Heart right ventricle (tissue), 16 donors: ENCODE data around the gene IL11. TPM values are rescaled to one million over a fixed set of nuclear protein-coding genes. Genes with fewer than 3 reads are reported as not detected.
"Not testable (repeated sequence)": the region's sequence is repeated elsewhere in the genome, so short reads cannot be mapped to it uniquely, and the experiment has no call there.

Experiments
- ATAC-seq, 8 donors: fragments of 200-7000 bp; cut with Tn5 transposase; one replicate each; pipeline ENCODE4 v1.9.1; 2020; ENCODE audit warnings: mild to moderate bottlenecking in 8 of 8, moderate library complexity in 8 of 8, moderate number of reproducible peaks in 1 of 8
- DNase-seq, 2 donors: peaks; one replicate each; pipeline ENCODE4 v3.0.0-alpha.2; 2020
- H3K27ac ChIP-seq, 10 donors: fragments of 200-600 bp; sonication (generic) in 2 of 10; one replicate each; pipeline versions ENCODE4 v1.5.0 to v1.8.0; 2020 to 2022; ENCODE audit warnings: mild to moderate bottlenecking in 3 of 10
- H3K27me3 ChIP-seq, 7 donors: fragments of 200-600 bp; one replicate each; pipeline ENCODE4 v1.8.0; 2021 to 2022; ENCODE audit warnings: mild to moderate bottlenecking in 2 of 7
- H3K36me3 ChIP-seq, 9 donors: fragments of 200-600 bp; sonication (generic) in 1 of 9; one replicate each; pipeline versions ENCODE4 v1.5.0 to v1.8.0; 2020 to 2022; ENCODE audit warnings: mild to moderate bottlenecking in 2 of 9
- H3K4me1 ChIP-seq, 9 donors: fragments of 200-600 bp; sonication (generic) in 1 of 9; one replicate each; pipeline versions ENCODE4 v1.5.0 to v1.8.0; 2020 to 2022; ENCODE audit warnings: mild to moderate bottlenecking in 4 of 9
- H3K4me3 ChIP-seq, 10 donors: fragments of 200-600 bp; sonication (generic) in 2 of 10; one replicate each; pipeline versions ENCODE4 v1.5.0 to v1.8.0; 2020 to 2022; ENCODE audit warnings: mild to moderate bottlenecking in 7 of 10, moderate library complexity in 2 of 10
- H3K9me3 ChIP-seq, 11 donors: fragments of 200-600 bp in 10 of 11; sonication (generic) in 2 of 11; one replicate each; pipeline versions ENCODE4 v1.5.0 to v1.8.0; 2013 to 2022; ENCODE audit warnings: mild to moderate bottlenecking in 2 of 11, control low read depth in 1 of 11, moderate library complexity in 1 of 11
- WGBS, 2 donors: extraction: QIAGEN DNeasy Blood & Tissue Kit; methylation state at CpG; one replicate each; pipeline ENCODE4 v1.1.7; 2013; ENCODE audit warnings: inconsistent platforms in 1 of 2; 5-methylcytosine and 5-hydroxymethylcytosine counted together
- intact Hi-C, 10 donors: fragments of 100-400 bp; cut with DNase I; formaldehyde crosslinking; loops; one replicate each; pipeline versions ENCODE4 v1.11.1 to v1.14.2; 2022
- polyA plus RNA-seq, 2 donors: library from polyadenylated mRNA; stranded (reverse); fragments of 200-250 nt; gene quantifications; one replicate each; pipeline ENCODE4 v1.2.3, GENCODE V29; 2013
- total RNA-seq, 10 donors: library from RNA; stranded (reverse); fragmentation: NEBNext Ultra II Directional in 3 of 10; extraction: Animal tissue kit (Norgen Biotek cat#: 25700) in 3 of 10; gene quantifications; one replicate each; pipeline versions ENCODE4 v1.2.1 to v1.2.4, GENCODE V29; 2021 to 2023
- TF ChIP-seq, protein P1 (sequence below), 9 donors: fragments of 200-600 bp; sonication (generic) in 2 of 9; IDR thresholded peaks; one replicate each; pipeline versions ENCODE4 v1.5.0 to v1.8.0; 2021 to 2022; ENCODE audit warnings: antibody characterized with exemption in 9 of 9, mild to moderate bottlenecking in 5 of 9, moderate library complexity in 1 of 9
- donor health status: Arrhythmogenic right ventricular cardiomyopathy.
- donor health status: ischemic (EF 13 %, LVEDD 7.1; RV severe dilation, severe dysfunction).
- donor health status: healthy with polysubstance abuse.
- donor health status: DM: no; HTN: yes; CAD: no.
- donor health status: DM: no; HTN: no; CAD: no.
- donor health status: ischemic (EF 25% LVEDD 6.9; RV normal size, moderate dysfunction).
- donor health status: ischemic (EF 25% LVEDD 5.7; RV mildly dilated, moderate dysfunction).
- donor health status: healthy.
- donor health status: DM: yes; HTN: yes; CAD: no.
- donor health status: Ischemic cardiomyopathy.
- donor health status: ischemic (EF 35%, LVEDD 5.7; RV mildly dilated, moderate dysfunction).
- donor health status: nonischemic (EF 11% LVEDD 7.7; RV severe dilation, severe dysfunction).
- donor health status: DM: yes; HTN: yes; CAD: no.
- donor health status: PGD.
- donor health status: ischemic (EF 29% LVEDD 5.4; RV normal size, mild dysfunction).
- donor health status: nonischemic (EF 23%, LVEDD 6.1; RV moderate dilation, normal function).

Gene IL11
- total and polyA plus RNA-seq, 12 donors: 0.30 to 0.37 TPM; not detected in 10

- Histone ChIP-seq H3K27ac (no peak overlapping the region), H3K36me3 (peaks cover 0 to 12% (median 4%) of the 10 kb centered on the region in 9 donors), H3K9me3 (peaks cover 0 to 5% (median 0%) of the 10 kb centered on the region in 11 donors), H3K27me3 (no peaks in the 10 kb centered on the region), H3K4me3 (no peak overlapping the region), H3K4me1 (peaks cover 4 to 27% (median 17%) of the 10 kb centered on the region in 9 donors)
- TF ChIP-seq, protein P1, sequence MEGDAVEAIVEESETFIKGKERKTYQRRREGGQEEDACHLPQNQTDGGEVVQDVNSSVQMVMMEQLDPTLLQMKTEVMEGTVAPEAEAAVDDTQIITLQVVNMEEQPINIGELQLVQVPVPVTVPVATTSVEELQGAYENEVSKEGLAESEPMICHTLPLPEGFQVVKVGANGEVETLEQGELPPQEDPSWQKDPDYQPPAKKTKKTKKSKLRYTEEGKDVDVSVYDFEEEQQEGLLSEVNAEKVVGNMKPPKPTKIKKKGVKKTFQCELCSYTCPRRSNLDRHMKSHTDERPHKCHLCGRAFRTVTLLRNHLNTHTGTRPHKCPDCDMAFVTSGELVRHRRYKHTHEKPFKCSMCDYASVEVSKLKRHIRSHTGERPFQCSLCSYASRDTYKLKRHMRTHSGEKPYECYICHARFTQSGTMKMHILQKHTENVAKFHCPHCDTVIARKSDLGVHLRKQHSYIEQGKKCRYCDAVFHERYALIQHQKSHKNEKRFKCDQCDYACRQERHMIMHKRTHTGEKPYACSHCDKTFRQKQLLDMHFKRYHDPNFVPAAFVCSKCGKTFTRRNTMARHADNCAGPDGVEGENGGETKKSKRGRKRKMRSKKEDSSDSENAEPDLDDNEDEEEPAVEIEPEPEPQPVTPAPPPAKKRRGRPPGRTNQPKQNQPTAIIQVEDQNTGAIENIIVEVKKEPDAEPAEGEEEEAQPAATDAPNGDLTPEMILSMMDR (IDR thresholded peaks at IDR 0.05): no peak
- ATAC-seq: no peak
- intact Hi-C loops: loop anchor here in 4 of 10 donors (10.0 kb wide), 2 partner anchors 105 to 115 kb away; no protein-coding TSS in a partner anchor
- WGBS, 2 donors: 80 to 83% methylated on average over 2 of the region's 2 CpGs
- DNase-seq: no peak
Measured at GRCh38 chr19:55410168-55410567, 39.9 kb upstream of the IL11 start.

- 91 to 98% methylated on average over 8 of the region's 8 CpGs for WGBS, 2 donors
- intact Hi-C loops: loop anchor here in 1 of 10 donors (5.0 kb wide), 1 partner anchor 152 kb away; the partner anchor contains the start of gene PPP6R1
- DNase-seq, H3K9me3 ChIP-seq, H3K27me3 ChIP-seq, ATAC-seq, H3K4me3 ChIP-seq: not testable (repeated sequence)
- H3K36me3 ChIP-seq: peaks cover 0 to 22% (median 4%) of the 10 kb centered on the region in 9 donors
- H3K27ac ChIP-seq: peak overlapping the region in 1 of 10 donors; percentile 96
- H3K4me1 ChIP-seq: peaks cover 4 to 27% (median 17%) of the 10 kb centered on the region in 9 donors
Measured at GRCh38 chr19:55409179-55409578, 38.9 kb upstream of the IL11 start.

- Histone ChIP-seq H3K9me3 (peaks cover 0 to 5% (median 0%) of the 10 kb centered on the region in 11 donors), H3K27ac (peak overlapping the region; percentile 48 to 99 (median 96)), H3K4me3 (peak overlapping the region; percentile 30 to 99 (median 92)), H3K36me3 (peaks cover 0 to 28% (median 9%) of the 10 kb centered on the region in 9 donors), H3K4me1 (peaks cover 4 to 27% (median 17%) of the 10 kb centered on the region in 9 donors), H3K27me3 (no peaks in the 10 kb centered on the region)
- 64 to 70% methylated on average over 9 of the region's 9 CpGs for WGBS, 2 donors
- DNase-seq (no peak), ATAC-seq (no peak)
- TF ChIP-seq, protein P1 (IDR thresholded peaks at IDR 0.05): no peak
- intact Hi-C loops: loop anchor here in 1 of 10 donors (1.0 to 5.0 kb wide), 2 partner anchors 23 to 151 kb away; partner anchors contain the start of genes PPP6R1 and RPL28
Measured at GRCh38 chr19:55408533-55408872, 38.2 kb upstream of the IL11 start.

DNA sequence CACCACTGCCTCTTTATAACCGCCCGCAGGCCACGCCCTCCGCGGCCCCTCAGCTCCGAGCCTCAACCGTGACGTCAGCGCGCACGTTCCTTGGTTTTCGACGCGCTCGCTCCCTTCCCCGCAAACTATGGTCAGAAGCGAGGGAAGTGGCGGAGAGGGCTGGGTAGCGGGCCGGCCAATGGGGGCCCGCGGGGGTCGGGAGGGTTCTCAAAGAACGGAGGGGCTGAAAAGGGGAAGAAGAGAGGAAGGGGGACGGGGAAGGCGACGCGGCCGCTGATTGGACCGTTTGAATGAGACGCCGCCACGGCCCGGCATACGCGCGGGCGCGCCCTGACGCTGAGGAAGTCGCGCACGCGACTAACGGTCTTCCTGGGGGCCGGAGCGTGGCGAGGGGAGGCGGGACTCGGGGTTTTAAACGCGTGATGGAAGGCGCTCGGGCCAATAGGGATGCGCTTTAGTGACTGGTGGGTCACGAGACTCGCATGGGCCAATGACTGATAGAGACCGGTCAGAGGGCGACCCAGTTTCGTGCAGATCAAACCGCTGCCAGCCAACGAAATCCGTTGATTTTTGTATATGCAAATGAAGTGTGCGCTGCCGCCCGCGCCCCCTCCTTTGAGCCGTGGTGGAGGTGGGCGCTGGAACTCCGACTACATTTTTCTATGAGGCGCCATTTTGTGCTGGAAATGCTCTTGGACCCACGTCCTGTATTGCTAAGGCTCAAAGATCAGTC lies 37.7 kb upstream of the IL11 start:
- H3K36me3 ChIP-seq: peaks cover 0 to 34% (median 14%) of the 10 kb centered on the region in 9 donors
- peak overlapping the region; percentile 88 to 99 (median 96) for H3K27ac ChIP-seq
- ATAC-seq: peak; percentile 96 to 99 (median 98)
- peaks cover 0 to 5% (median 0%) of the 10 kb centered on the region in 11 donors for H3K9me3 ChIP-seq
- 0 to 1% methylated on average over 72 of the region's 72 CpGs for WGBS, 2 donors
- TF ChIP-seq, protein P1 (IDR thresholded peaks at IDR 0.05): no peak
- intact Hi-C loops: loop anchor here in 1 of 10 donors (1.0 to 5.0 kb wide), 2 partner anchors 23 to 151 kb away; partner anchors contain the start of genes PPP6R1 and RPL28
- H3K4me1 ChIP-seq: peaks cover 4 to 27% (median 17%) of the 10 kb centered on the region in 9 donors
- peak; percentile 98 to 99 for DNase-seq
- H3K27me3 ChIP-seq: no peaks in the 10 kb centered on the region
- H3K4me3 ChIP-seq: peak overlapping the region; percentile 77 to 99 (median 92)

GRCh38 chr19:55407550-55407799 lies 37.2 kb upstream of the IL11 start, which contains the start of gene UBE2S:
UBE2S (minus strand) TSS chr19:55407788; CDS start chr19:55407589, 199 bp downstream.
- ATAC-seq, H3K9me3 ChIP-seq, H3K27me3 ChIP-seq, DNase-seq: not testable (repeated sequence)
- Histone ChIP-seq H3K27ac (peak within 1 kb of the TSS; percentile 88 to 99 (median 96)), H3K4me3 (peak within 1 kb of the TSS; percentile 77 to 99 (median 92)), H3K36me3 (peaks cover 0 to 39% (median 19%) of the 10 kb centered on the region in 9 donors), H3K4me1 (peaks cover 4 to 27% (median 17%) of the 10 kb centered on the region in 9 donors)
- intact Hi-C loops: loop anchor here in 1 of 10 donors (5.0 kb wide), 1 partner anchor 150 kb away; the partner anchor contains the start of gene PPP6R1
- WGBS, 2 donors: 1 to 2% methylated on average over 30 to 36 of the region's 36 CpGs
